Activated T-helper 17 cell treated with anti-CD3 and anti-CD28 coated beads, Interleukin-2, amount 50 U/mL, for 72 hours (primary cell): ENCODE data around the gene APELA. TPM values are rescaled to one million over a fixed set of nuclear protein-coding genes. Genes with fewer than 3 reads are reported as not detected.

Experiments
- ATAC-seq: fragments of 150-1000 bp; cut with Tn5 transposase; replicated peaks from 2 replicates; pipeline ENCODE4 v1.10.0; 2021; ENCODE audit warnings: mild to moderate bottlenecking, moderate library complexity
- H3K27ac Mint-ChIP-seq: one replicate; pipeline ENCODE4 v1.8.0; 2022; ENCODE audit warnings: mixed read lengths
- H3K27me3 Mint-ChIP-seq: one replicate; pipeline ENCODE4 v1.8.0; 2022; ENCODE audit warnings: mixed read lengths
- H3K36me3 Mint-ChIP-seq: one replicate; pipeline ENCODE4 v1.8.0; 2022; ENCODE audit warnings: low read depth, mild to moderate bottlenecking, mixed read lengths
- H3K4me1 Mint-ChIP-seq: one replicate; pipeline ENCODE4 v1.8.0; 2022; ENCODE audit warnings: mixed read lengths
- H3K4me3 Mint-ChIP-seq: one replicate; pipeline ENCODE4 v1.8.0; 2022; ENCODE audit warnings: mild to moderate bottlenecking, mixed read lengths
- H3K9me3 Mint-ChIP-seq: one replicate; pipeline ENCODE4 v1.8.0; 2022; ENCODE audit warnings: mixed read lengths
- total RNA-seq, 2 donors: library from RNA; stranded (reverse); gene quantifications; one replicate each; pipeline ENCODE4 v1.2.3, GENCODE V29; 2022

The APELA gene
- total RNA-seq, 2 donors from 2014 or later, result not detected

GRCh38 chr4:164937576-164938270 is 60.7 kb downstream of the APELA start:
- H3K4me3 Mint-ChIP-seq, result no peak overlapping the region
- H3K9me3 Mint-ChIP-seq, result no peaks in the 10 kb centered on the region
- no peaks in the 10 kb centered on the region for H3K4me1 Mint-ChIP-seq
- no peaks in the 10 kb centered on the region for H3K36me3 Mint-ChIP-seq
- ATAC-seq, result no peak
- peaks cover 21% of the 10 kb centered on the region for H3K27me3 Mint-ChIP-seq
- H3K27ac Mint-ChIP-seq, result no peak overlapping the region

- Mint-ChIP-seq H3K27ac (no peak overlapping the region), H3K4me3 (no peak overlapping the region), H3K27me3 (peaks cover 30% of the 10 kb centered on the region), H3K9me3 (no peaks in the 10 kb centered on the region), H3K4me1 (no peaks in the 10 kb centered on the region), H3K36me3 (no peaks in the 10 kb centered on the region)
- ATAC-seq, result no peak
Observed at GRCh38 chr4:164943192-164943591, 66.2 kb downstream of the APELA start.

GRCh38 chr4:164945146-164945545 is 68.2 kb downstream of the APELA start:
- no peaks in the 10 kb centered on the region for H3K4me1 Mint-ChIP-seq
- no peak overlapping the region for H3K4me3 Mint-ChIP-seq
- no peak overlapping the region for H3K27ac Mint-ChIP-seq
- ATAC-seq, result no peak
- no peaks in the 10 kb centered on the region for H3K36me3 Mint-ChIP-seq
- peaks cover 31% of the 10 kb centered on the region for H3K27me3 Mint-ChIP-seq
- no peaks in the 10 kb centered on the region for H3K9me3 Mint-ChIP-seq

- ATAC-seq, result no peak
- Mint-ChIP-seq H3K27me3 (peaks cover 38% of the 10 kb centered on the region), H3K36me3 (no peaks in the 10 kb centered on the region), H3K4me3 (no peak overlapping the region), H3K9me3 (no peaks in the 10 kb centered on the region), H3K27ac (no peak overlapping the region), H3K4me1 (no peaks in the 10 kb centered on the region)
Observed at GRCh38 chr4:164946810-164947209, 69.8 kb downstream of the APELA start.

Other genes starting within 250 kb of the APELA start
- not detected for gene SMIM31, start 123.0 kb upstream of the APELA start, total RNA-seq
- 1 to 10 TPM; 1.1 to 1.7 TPM for gene TRIM61, start 100.5 kb downstream of the APELA start, total RNA-seq
- gene TRIM60, start 154.8 kb downstream of the APELA start, total RNA-seq, result not detected
- not detected for gene TRIM75, start 176.7 kb downstream of the APELA start, total RNA-seq
- gene TMEM192, start 235.7 kb downstream of the APELA start, total RNA-seq, result 10 to 100 TPM in 1 of 2 donors, 1 to 10 TPM in 1; 7.8 to 17.9 TPM